GM06990 (cell line): Measurements from ENCODE around the gene CNGB1.

Experiments
- DNase-seq: peaks from one replicate; pipeline ENCODE4 v3.0.0-alpha.2; 2011; ENCODE audit not compliant: insufficient read length; ENCODE audit errors: extremely low read depth
- H3K27me3 ChIP-seq: replicated peaks from 2 replicates; pipeline ENCODE4 v1.6.0; 2011; ENCODE audit warnings: low read length; ENCODE audit not compliant: control insufficient read depth, insufficient read depth
- H3K36me3 ChIP-seq: 2 replicates; pipeline ENCODE4 v1.5.1; 2011; ENCODE audit warnings: low read length; ENCODE audit not compliant: control insufficient read depth, insufficient read depth
- H3K4me3 ChIP-seq: replicated peaks from 2 replicates; pipeline ENCODE4 v1.5.1; 2011; ENCODE audit warnings: low read depth, mild to moderate bottlenecking, control low read depth, low read length
- CTCF ChIP-seq: IDR thresholded peaks from 2 replicates; pipeline ENCODE4 v1.5.1; 2011; ENCODE audit warnings: low read length, control low read depth, mild to moderate bottlenecking, inconsistent platforms; ENCODE audit not compliant: insufficient read depth, poor library complexity, severe bottlenecking

CNGB1 gene

GRCh38 chr16:57870753-57871454, 100.0 kb downstream of the CNGB1 start:
- Histone ChIP-seq H3K27me3 (no peaks in the 10 kb centered on the region), H3K36me3 (no peaks in the 10 kb centered on the region), H3K4me3 (no peak overlapping the region)
- TF ChIP-seq CTCF = no peak
- DNase-seq = no peak

GRCh38 chr16:57868913-57869520, 101.9 kb downstream of the CNGB1 start:
- Histone ChIP-seq H3K36me3 (no peaks in the 10 kb centered on the region), H3K27me3 (no peaks in the 10 kb centered on the region), H3K4me3 (no peak overlapping the region)
- no peak for TF ChIP-seq CTCF
- DNase-seq = no peak

- no peaks in the 10 kb centered on the region; the same call in 1 of the 2 replicates for H3K27me3 ChIP-seq
- no peaks in the 10 kb centered on the region for H3K36me3 ChIP-seq
- no peak overlapping the region for H3K4me3 ChIP-seq
- no peak for DNase-seq
- TF ChIP-seq CTCF = no peak
Observed at GRCh38 chr16:57867000-57867561, 103.8 kb downstream of the CNGB1 start.

- no peak for DNase-seq
- H3K27me3 ChIP-seq = no peaks in the 10 kb centered on the region; the same call in 1 of the 2 replicates
- TF ChIP-seq CTCF = no peak
- no peak overlapping the region for H3K4me3 ChIP-seq
- H3K36me3 ChIP-seq = no peaks in the 10 kb centered on the region
Observed at GRCh38 chr16:57866529-57866918, 104.4 kb downstream of the CNGB1 start.

- Histone ChIP-seq H3K27me3 (no peaks in the 10 kb centered on the region; the same call in 1 of the 2 replicates), H3K4me3 (no peak overlapping the region), H3K36me3 (no peaks in the 10 kb centered on the region)
- no peak for TF ChIP-seq CTCF
- no peak for DNase-seq
Observed at GRCh38 chr16:57865746-57866528, 105.0 kb downstream of the CNGB1 start.
